T-helper 17 cell (primary cell): ENCODE data around the gene TESMIN. TPM values are rescaled to one million over a fixed set of nuclear protein-coding genes. Genes with fewer than 3 reads are reported as not detected.

Experiments
- ATAC-seq: fragments of 150-1000 bp; cut with Tn5 transposase; 2 replicates; pipeline ENCODE4 v1.10.0; 2021; ENCODE audit warnings: mild to moderate bottlenecking, moderate library complexity
- DNase-seq, 3 donors: peaks; one replicate each; pipeline versions ENCODE4 v3.0.0 to v3.0.0-alpha.2; 2020 to 2021
- H3K9me3 ChIP-seq: one replicate; pipeline ENCODE4 v1.7.0; 2013; ENCODE audit warnings: low read length, mild to moderate bottlenecking; ENCODE audit not compliant: control insufficient read depth, poor library complexity, severe bottlenecking
- H3K27ac Mint-ChIP-seq: one replicate; pipeline ENCODE4 v1.8.0; 2022; ENCODE audit warnings: mild to moderate bottlenecking, moderate library complexity, mixed read lengths
- H3K27me3 Mint-ChIP-seq: one replicate; pipeline ENCODE4 v1.8.0; 2022; ENCODE audit warnings: mixed read lengths
- H3K36me3 Mint-ChIP-seq: one replicate; pipeline ENCODE4 v1.8.0; 2022; ENCODE audit warnings: low read depth, mixed read lengths
- H3K4me1 Mint-ChIP-seq: one replicate; pipeline ENCODE4 v1.8.0; 2022; ENCODE audit warnings: mild to moderate bottlenecking, mixed read lengths
- H3K4me3 Mint-ChIP-seq: one replicate; pipeline ENCODE4 v1.8.0; 2022; ENCODE audit warnings: mild to moderate bottlenecking, moderate library complexity, mixed read lengths
- total RNA-seq, 4 donors: library from RNA in 2 of 4; stranded (reverse) in 2 of 4; gene quantifications; one replicate each; pipeline ENCODE4 v1.2.3 and lab custom pipeline; 2022 to 2026

TESMIN gene
- total RNA-seq, 2 donors from 2014 or later = 5.0 to 5.5 TPM

- peaks cover 10% of the 10 kb centered on the region for H3K4me1 Mint-ChIP-seq
- no peak overlapping the region for H3K4me3 Mint-ChIP-seq
- DNase-seq (no peak), ATAC-seq (no peak)
- no peak overlapping the region for H3K27ac Mint-ChIP-seq
- H3K27me3 Mint-ChIP-seq = no peaks in the 10 kb centered on the region
- no peaks in the 10 kb centered on the region for H3K36me3 Mint-ChIP-seq
- H3K9me3 ChIP-seq = no peaks in the 10 kb centered on the region
These were observed 2.0 kb upstream of the TESMIN start for GRCh38 chr11:68753300-68753699.

- peaks cover 12% of the 10 kb centered on the region for H3K4me1 Mint-ChIP-seq
- DNase-seq (no peak), ATAC-seq (no peak)
- H3K27ac Mint-ChIP-seq = no peak overlapping the region
- H3K36me3 Mint-ChIP-seq = no peaks in the 10 kb centered on the region
- no peaks in the 10 kb centered on the region for H3K27me3 Mint-ChIP-seq
- no peaks in the 10 kb centered on the region for H3K9me3 ChIP-seq
- H3K4me3 Mint-ChIP-seq = peak overlapping the region; percentile 87
These were observed 355 bp downstream of the TESMIN start for GRCh38 chr11:68751004-68751325.

GRCh38 chr11:68750195-68751003, 921 bp downstream of the TESMIN start:
- H3K4me1 Mint-ChIP-seq = peaks cover 12% of the 10 kb centered on the region
- H3K9me3 ChIP-seq = no peaks in the 10 kb centered on the region
- H3K27me3 Mint-ChIP-seq = no peaks in the 10 kb centered on the region
- DNase-seq (no peak), ATAC-seq (no peak)
- H3K36me3 Mint-ChIP-seq = peaks cover 2% of the 10 kb centered on the region
- peak overlapping the region; percentile 87 for H3K4me3 Mint-ChIP-seq
- H3K27ac Mint-ChIP-seq = peak overlapping the region; percentile 43

- peak overlapping the region; percentile 87 for H3K4me3 Mint-ChIP-seq
- DNase-seq (no peak), ATAC-seq (no peak)
- H3K4me1 Mint-ChIP-seq = peaks cover 12% of the 10 kb centered on the region
- no peaks in the 10 kb centered on the region for H3K9me3 ChIP-seq
- H3K27ac Mint-ChIP-seq = peak overlapping the region; percentile 43
- peaks cover 3% of the 10 kb centered on the region for H3K36me3 Mint-ChIP-seq
- no peaks in the 10 kb centered on the region for H3K27me3 Mint-ChIP-seq
These were observed 1.8 kb downstream of the TESMIN start for GRCh38 chr11:68749229-68750123.

- DNase-seq = no peak
- ATAC-seq = no peak
- H3K27me3 Mint-ChIP-seq = no peaks in the 10 kb centered on the region
- no peaks in the 10 kb centered on the region for H3K9me3 ChIP-seq
- H3K4me3 Mint-ChIP-seq = no peak overlapping the region
- peaks cover 12% of the 10 kb centered on the region for H3K4me1 Mint-ChIP-seq
- no peak overlapping the region for H3K27ac Mint-ChIP-seq
- H3K36me3 Mint-ChIP-seq = peaks cover 3% of the 10 kb centered on the region
These were observed 3.3 kb downstream of the TESMIN start for GRCh38 chr11:68748061-68748460.

- DNase-seq (no peak), ATAC-seq (no peak)
- no peaks in the 10 kb centered on the region for H3K9me3 ChIP-seq
- Mint-ChIP-seq H3K27ac (no peak overlapping the region), H3K4me1 (peaks cover 10% of the 10 kb centered on the region), H3K36me3 (peaks cover 3% of the 10 kb centered on the region), H3K4me3 (no peak overlapping the region), H3K27me3 (no peaks in the 10 kb centered on the region)
These were observed 7.8 kb downstream of the TESMIN start for GRCh38 chr11:68743539-68743938.

GRCh38 chr11:68741463-68741862, 9.9 kb downstream of the TESMIN start:
- no peak for ATAC-seq
- peaks cover 12% of the 10 kb centered on the region for H3K36me3 Mint-ChIP-seq
- no peak overlapping the region for H3K4me3 Mint-ChIP-seq
- H3K27ac Mint-ChIP-seq = peak overlapping the region; percentile 37
- peaks cover 10% of the 10 kb centered on the region for H3K4me1 Mint-ChIP-seq
- no peaks in the 10 kb centered on the region for H3K9me3 ChIP-seq
- H3K27me3 Mint-ChIP-seq = no peaks in the 10 kb centered on the region
- no peak for DNase-seq

- Mint-ChIP-seq H3K4me3 (no peak overlapping the region), H3K27ac (no peak overlapping the region), H3K4me1 (peaks cover 10% of the 10 kb centered on the region), H3K27me3 (no peaks in the 10 kb centered on the region), H3K36me3 (peaks cover 11% of the 10 kb centered on the region)
- DNase-seq (no peak), ATAC-seq (no peak)
- no peaks in the 10 kb centered on the region for H3K9me3 ChIP-seq
These were observed 15.7 kb downstream of the TESMIN start for GRCh38 chr11:68735646-68736045.

- ATAC-seq = no peak
- no peak overlapping the region for H3K4me3 Mint-ChIP-seq
- no peak overlapping the region for H3K27ac Mint-ChIP-seq
- H3K9me3 ChIP-seq = no peaks in the 10 kb centered on the region
- peaks cover 11% of the 10 kb centered on the region for H3K36me3 Mint-ChIP-seq
- no peak for DNase-seq
- H3K4me1 Mint-ChIP-seq = peaks cover 8% of the 10 kb centered on the region
- H3K27me3 Mint-ChIP-seq = no peaks in the 10 kb centered on the region
These were observed 16.2 kb downstream of the TESMIN start for GRCh38 chr11:68735125-68735524.

GRCh38 chr11:68734111-68734510, 17.2 kb downstream of the TESMIN start:
- no peaks in the 10 kb centered on the region for H3K9me3 ChIP-seq
- Mint-ChIP-seq H3K36me3 (peaks cover 11% of the 10 kb centered on the region), H3K27me3 (no peaks in the 10 kb centered on the region), H3K4me1 (peaks cover 5% of the 10 kb centered on the region), H3K4me3 (no peak overlapping the region), H3K27ac (no peak overlapping the region)
- ATAC-seq (no peak), DNase-seq (no peak)

- H3K9me3 ChIP-seq = no peaks in the 10 kb centered on the region
- DNase-seq (no peak), ATAC-seq (no peak)
- Mint-ChIP-seq H3K4me1 (peaks cover 2% of the 10 kb centered on the region), H3K27ac (no peak overlapping the region), H3K4me3 (no peak overlapping the region), H3K36me3 (peaks cover 3% of the 10 kb centered on the region), H3K27me3 (no peaks in the 10 kb centered on the region)
These were observed 23.5 kb downstream of the TESMIN start for GRCh38 chr11:68727783-68728182.

- Mint-ChIP-seq H3K4me3 (no peak overlapping the region), H3K4me1 (no peaks in the 10 kb centered on the region), H3K27me3 (peaks cover 7% of the 10 kb centered on the region), H3K36me3 (peaks cover 7% of the 10 kb centered on the region), H3K27ac (no peak overlapping the region)
- peaks cover 4% of the 10 kb centered on the region for H3K9me3 ChIP-seq
- no peak for DNase-seq
- ATAC-seq = no peak
These were observed 27.0 kb downstream of the TESMIN start for GRCh38 chr11:68724293-68724692.

- no peak overlapping the region for H3K4me3 Mint-ChIP-seq
- H3K27ac Mint-ChIP-seq = no peak overlapping the region
- ATAC-seq (no peak), DNase-seq (no peak)
- H3K36me3 Mint-ChIP-seq = peaks cover 7% of the 10 kb centered on the region
- H3K9me3 ChIP-seq = peaks cover 4% of the 10 kb centered on the region
- no peaks in the 10 kb centered on the region for H3K4me1 Mint-ChIP-seq
- H3K27me3 Mint-ChIP-seq = peaks cover 7% of the 10 kb centered on the region
These were observed 29.2 kb downstream of the TESMIN start for GRCh38 chr11:68722143-68722542.
